ENCODE measurements around the gene ANLN.
"Not testable (repeated sequence)": the region's sequence is repeated elsewhere in the genome, so short reads cannot be mapped to it uniquely, and the experiment has no call there.

ANLN gene

DNA sequence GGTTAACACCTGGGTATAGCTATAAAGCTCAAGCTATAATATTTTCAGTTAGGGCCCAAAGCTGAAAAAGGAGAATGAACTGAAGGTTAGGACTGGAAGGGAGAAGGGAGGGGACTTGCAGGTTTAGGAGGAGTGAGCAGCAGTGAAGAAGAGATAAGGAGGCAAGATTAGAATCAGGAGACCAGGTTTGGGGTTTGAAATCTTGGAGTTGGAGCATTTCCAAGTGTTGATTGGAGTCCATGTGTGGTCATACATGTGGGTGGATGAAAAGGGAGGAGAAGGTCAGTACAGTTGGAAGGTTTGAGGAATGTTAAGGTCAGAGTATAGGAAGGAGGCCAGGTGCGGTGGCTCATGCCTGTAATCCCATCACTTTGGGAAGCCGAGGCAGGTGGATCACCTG is 8.6 kb upstream of the ANLN start:
- DNase-seq, result no peak

- not testable (repeated sequence) for DNase-seq
Measured at GRCh38 chr7:36383284-36383683, 6.4 kb upstream of the ANLN start.

- DNase-seq, result not testable (repeated sequence)
Measured at GRCh38 chr7:36385646-36386045, 4.0 kb upstream of the ANLN start.

DNA sequence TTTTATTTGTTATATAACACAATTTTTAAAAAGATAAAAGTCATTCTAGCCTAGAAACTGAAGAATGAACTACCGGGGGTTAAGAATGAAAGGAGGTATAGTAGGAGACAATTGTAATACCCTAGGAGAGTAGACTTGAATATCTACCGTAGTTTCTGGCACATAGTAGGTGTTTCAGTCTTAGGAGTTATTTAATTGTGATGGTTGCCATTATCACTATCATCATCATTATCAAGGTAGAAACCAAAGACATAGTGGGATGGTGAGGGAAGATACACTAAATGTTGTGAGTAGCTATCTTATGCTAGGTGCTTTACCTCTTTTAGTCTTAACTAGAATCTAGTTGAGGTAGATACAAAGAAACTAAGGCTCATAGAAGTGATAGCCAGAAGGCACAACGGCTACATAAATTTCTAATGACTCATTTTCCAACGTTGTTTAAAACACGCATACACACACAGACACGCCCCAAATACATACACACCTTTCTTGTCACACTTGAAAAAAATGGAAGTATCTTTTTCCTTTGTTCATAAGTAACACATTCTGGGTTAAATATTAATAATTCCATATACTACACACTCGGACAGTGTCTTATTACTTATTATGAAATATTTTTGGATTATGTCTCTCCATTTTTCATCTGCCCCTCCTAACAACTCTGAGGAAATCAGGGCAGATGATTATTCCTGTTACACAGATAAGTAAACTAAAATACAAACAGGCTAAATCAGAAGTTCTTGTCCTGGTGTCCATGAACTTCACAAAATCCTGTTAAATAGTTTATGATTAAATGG is 2.0 kb upstream of the ANLN start:
- no peak for DNase-seq

DNA sequence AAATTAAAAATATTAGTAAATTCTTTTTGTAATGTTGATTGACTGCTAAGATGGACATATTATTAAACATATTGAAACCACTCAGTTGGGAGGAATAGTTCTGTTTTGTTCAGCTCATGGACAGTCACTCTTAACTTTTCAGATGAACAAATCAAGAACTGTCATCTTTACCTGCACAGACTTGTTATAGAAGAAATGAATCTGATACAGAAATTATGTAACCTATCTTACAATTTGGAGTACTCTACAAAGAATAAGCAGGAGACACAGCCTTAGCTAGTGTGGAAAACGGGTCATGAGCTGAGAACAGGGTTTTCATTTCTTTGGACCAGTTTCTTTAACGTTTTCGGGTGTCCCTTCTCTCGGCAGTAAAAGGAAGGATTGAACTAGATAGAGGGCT is 1.2 kb upstream of the ANLN start:
- no peak for DNase-seq

DNA sequence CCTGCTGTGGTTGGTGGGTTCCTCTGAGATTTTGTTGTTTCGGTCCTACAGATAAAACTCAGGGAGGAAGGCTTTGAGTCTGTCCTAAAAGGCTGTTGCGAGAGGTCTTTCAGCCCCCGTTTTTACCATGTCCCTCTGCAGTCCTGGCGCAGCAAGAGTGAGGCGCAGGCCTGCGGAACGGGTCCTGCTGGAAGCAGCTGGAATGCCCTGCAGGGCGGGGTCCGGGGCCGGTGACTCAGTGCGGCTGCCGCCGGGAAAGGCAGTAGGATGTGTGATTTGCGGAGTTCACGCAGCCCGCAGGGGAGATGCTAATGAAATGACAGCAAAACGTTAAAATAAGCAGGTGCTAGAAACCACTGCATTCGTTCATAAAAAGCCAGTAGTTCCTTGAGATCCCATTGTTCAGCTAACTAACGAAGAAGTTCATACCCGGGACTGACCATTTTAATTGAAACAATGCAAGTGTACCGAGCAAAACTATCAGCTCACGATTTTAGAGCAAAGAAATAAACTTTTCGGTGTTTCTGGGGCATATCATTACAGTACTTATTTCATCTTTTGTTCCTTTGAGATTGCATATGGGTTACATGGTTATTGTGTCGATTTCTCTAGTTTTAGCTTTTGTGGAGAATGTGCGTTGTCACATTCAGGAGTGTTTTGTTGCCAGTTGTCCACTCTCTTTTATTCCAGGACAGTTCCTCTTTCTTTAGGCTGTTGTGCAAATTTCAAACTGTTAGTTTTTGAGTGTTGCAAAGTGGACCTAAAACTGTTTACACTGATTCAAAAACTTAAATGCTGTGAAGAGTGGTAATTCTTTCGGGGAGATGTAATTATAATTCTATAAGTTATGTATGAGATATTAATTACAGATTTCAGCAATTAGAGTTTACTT is 783 bp downstream of the ANLN start:
- DNase-seq, result peak; percentile 74

GRCh38 chr7:36391436-36392198 is 2.0 kb downstream of the ANLN start:
- peak; percentile 60 for DNase-seq

- DNase-seq, result no peak
Measured at GRCh38 chr7:36393826-36394225, 4.2 kb downstream of the ANLN start.

- DNase-seq, result no peak
Measured at GRCh38 chr7:36395171-36395894, 5.7 kb downstream of the ANLN start.

- no peak for DNase-seq
Measured at GRCh38 chr7:36396150-36396549, 6.5 kb downstream of the ANLN start.

- DNase-seq, result no peak
Measured at GRCh38 chr7:36400036-36400435, 10.4 kb downstream of the ANLN start.

DNA sequence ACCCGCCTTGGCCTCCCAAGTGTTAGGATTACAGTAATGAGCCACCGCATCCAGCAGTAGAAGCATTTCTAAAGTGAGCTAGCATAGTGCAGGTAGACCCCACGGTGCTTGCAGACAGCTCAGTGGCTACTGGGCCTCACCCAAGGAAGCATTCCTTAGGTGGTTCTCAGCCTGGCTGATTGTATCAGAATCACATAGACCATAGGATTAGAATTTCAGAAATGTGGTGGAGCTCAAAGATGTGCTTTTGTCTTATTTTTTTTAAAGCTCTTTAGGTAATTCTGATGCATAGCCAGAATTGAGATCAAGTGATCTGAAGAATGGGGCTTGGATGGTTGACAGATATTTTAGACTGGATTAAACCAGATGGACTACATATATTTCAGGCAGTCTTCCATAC is 10.9 kb downstream of the ANLN start:
- no peak for DNase-seq

DNA sequence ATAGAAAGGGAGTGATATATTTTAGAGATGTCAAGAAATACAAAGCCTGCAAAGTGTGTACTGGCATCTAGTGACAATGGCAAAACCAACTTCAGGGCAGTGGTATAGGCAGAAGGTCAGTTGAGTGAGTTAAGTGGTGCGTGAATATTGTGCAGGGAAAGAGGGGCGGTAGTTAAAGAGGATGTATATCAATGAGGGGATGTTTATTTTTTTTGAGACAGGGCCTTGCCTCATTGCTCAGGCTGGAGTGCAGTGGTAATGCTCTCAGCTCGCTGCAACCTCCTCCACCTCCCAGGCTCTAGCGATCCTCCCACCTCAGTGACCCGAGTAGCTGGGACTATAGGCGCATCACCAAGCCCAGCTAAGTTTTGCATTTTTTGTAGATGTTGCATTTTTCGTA is 13.8 kb downstream of the ANLN start:
- DNase-seq, result no peak

DNA sequence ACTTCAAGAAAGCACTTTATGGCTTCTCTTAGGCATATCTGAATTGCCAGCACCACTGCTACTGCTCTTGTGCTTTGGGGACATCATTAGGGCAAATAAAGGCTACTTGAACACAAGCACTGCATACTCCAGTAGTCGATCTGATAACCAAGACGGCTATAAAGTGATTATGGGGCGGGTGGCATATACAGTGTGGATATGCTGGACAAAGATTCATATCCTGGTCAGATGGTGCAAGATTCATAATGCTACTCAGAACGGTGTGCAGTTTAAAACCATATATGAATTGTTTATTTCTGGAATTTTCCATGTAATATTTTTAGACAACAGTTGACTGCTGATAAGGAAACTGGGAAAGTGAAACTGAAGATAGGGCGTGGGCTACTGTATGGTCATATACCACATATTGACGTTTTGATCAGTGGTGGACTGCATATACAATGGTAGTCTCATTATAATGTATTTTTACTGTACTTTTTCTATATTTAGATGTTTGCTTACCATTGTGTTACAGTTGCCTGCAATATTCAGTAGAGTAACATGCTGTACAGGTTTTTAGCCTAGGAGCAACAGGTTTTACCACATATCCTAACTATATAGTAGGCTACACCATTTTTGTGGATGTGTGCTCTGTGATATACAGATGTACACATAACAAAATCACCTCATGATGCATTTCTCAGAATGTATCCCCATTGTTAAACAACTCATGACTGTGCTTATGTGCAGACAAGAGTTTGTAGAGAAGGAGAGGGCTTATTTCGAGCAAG is 15.2 kb downstream of the ANLN start:
- DNase-seq, result peak; percentile 67

DNA sequence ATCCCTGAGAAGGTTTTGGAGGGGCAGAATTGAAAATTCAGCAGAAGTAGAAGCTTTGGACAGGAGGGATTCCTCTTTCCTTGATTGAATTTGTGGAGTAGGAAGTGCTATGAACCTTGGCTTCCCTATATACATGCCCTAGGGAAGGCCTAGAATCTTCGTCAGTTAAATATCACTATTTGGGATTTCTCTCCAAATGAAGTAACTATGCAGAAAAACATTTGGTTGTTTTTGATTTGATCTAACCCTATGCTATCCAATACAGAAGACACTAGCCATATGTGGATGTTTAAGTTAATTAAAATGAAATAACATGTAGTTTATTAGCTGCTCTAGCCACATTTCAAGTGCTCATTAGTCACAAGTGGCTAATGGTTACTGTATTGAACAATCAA is 15.7 kb downstream of the ANLN start:
- no peak for DNase-seq

DNA sequence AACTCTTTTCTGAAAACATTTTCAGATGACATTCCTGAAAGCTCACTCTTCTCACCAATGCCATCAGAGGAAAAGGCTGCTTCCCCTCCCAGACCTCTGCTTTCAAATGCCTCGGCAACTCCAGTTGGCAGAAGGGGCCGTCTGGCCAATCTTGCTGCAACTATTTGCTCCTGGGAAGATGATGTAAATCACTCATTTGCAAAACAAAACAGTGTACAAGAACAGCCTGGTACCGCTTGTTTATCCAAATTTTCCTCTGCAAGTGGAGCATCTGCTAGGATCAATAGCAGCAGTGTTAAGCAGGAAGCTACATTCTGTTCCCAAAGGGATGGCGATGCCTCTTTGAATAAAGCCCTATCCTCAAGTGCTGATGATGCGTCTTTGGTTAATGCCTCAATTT is 16.5 kb downstream of the ANLN start:
- DNase-seq, result no peak

DNA sequence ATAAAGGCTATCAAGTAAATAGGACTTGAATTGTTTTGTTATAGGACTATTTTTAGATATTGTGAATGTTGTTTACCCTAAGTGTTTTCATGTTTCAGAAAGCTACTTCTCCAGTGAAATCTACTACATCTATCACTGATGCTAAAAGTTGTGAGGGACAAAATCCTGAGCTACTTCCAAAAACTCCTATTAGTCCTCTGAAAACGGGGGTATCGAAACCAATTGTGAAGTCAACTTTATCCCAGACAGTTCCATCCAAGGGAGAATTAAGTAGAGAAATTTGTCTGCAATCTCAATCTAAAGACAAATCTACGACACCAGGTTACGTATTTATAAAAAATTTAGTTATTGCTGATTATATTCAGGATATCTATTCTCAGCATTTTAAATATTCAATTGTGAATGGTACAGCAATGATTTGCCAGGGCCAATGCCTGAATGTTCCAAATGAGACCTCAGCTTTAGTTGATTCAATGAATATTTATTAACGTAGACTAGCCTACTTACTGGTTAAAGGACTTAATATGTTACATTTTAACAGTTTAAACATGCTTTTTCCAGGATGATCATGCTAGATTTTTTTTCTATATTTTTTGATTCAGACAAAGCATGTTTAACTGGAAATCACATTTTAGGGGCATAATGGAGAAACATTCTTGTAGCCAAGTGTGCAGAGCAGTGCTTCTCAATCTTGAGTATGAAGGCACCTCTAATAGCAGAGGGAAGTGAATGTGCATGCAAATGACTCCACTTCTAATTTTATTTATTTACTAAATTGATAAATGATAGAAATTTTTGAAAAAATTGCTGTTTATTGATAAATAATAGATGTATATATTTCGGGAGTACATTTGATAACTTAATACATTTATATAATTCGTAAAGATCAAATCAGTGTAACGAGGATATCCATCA is 18.2 kb downstream of the ANLN start:
- DNase-seq, result no peak

DNA sequence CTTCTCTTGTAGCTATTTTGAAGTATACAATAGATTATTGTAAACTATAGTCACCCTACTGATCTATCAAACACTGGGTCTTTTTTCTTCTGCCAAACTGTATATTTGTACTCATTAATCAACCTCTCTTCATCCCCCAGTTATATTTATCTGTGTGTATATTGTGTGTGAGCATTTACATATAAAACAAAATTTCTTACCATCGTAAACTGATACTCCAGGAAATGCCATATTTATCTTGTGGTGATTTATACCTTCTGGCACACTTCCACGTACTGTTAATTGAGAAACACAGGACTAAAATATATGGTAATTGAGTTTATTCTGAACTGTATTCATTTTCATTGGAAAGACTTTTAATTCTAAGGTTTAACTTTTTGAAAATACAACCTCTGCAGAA is 18.9 kb downstream of the ANLN start:
- no peak for DNase-seq

GRCh38 chr7:36409180-36409579 is 19.5 kb downstream of the ANLN start:
- DNase-seq, result no peak

GRCh38 chr7:36415144-36415543 is 25.5 kb downstream of the ANLN start:
- peak; percentile 66 for DNase-seq

DNA sequence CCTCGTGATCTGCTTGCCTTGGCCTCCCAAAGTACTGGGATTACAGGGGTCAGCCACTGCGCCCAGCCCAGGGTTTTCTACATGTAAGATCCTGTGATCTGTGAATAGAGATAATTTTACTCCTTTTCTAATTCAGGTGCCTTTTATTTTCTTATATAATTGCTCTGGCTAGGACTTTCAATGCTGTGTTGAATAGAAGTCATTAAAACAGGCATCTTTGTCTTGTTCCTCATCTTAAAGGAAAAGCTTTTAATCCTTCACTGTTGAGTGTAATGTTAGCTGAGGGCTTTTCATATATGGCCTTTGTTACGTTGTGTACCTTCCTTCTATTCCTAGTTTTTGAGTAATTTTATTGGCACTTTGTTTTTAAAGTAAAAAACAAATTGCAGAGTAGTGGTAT is 26.6 kb downstream of the ANLN start:
- no peak for DNase-seq
